Measurements from ENCODE around the gene OTOF. TPM values are rescaled to one million over a fixed set of nuclear protein-coding genes. Genes with fewer than 3 reads are reported as not detected.

The OTOF gene
- total RNA-seq, 5 donors from 2014 or later (not counting 1 experiment from before 2014, with no cell fraction given), result 0.20 to 2.8 (median 0.45) TPM

GRCh38 chr2:26483957-26484565 is 6.1 kb upstream of the OTOF start:
- Histone ChIP-seq H3K9me3 (no peaks in the 10 kb centered on the region), H3K27ac (ENCODE audit: low read length) (no peak overlapping the region), H3K36me3 (ENCODE audit: control insufficient read depth in 2 of 2, extremely low read depth in 1 of 2, insufficient read depth in 1 of 2, low read length in 1 of 2) (no peaks in the 10 kb centered on the region), H3K27me3 (replicated peaks in 1 of 2; ENCODE audit: control insufficient read depth in 2 of 2, extremely low read depth in 1 of 2, insufficient read depth in 2 of 2, low read length in 1 of 2) (peaks cover 0 to 27% of the 10 kb centered on the region in 2 experiments), H3K4me1 (ENCODE audit: control insufficient read depth in 1 of 2, extremely low read depth in 1 of 2, insufficient read depth in 2 of 2, low read length in 2 of 2) (no peaks in the 10 kb centered on the region), H3K4me3 (ENCODE audit: control insufficient read depth in 1 of 2, extremely low read depth in 1 of 2, low read length in 1 of 2) (no peak overlapping the region)
- ChIA-PET CTCF (no interaction called here), POLR2A (no interaction called here)
- ATAC-seq (replicated peaks in 1 of 4) (no peak), DNase-seq (no peak)
- Mint-ChIP-seq H3K27ac (no peak overlapping the region), H3K36me3 (no peaks in the 10 kb centered on the region), H3K27me3 (no peaks in the 10 kb centered on the region), H3K4me1 (no peaks in the 10 kb centered on the region), H3K4me3 (no peak overlapping the region), H3K9me3 (no peaks in the 10 kb centered on the region)
- 91% methylated on average over 6 of the region's 13 CpGs for WGBS (ENCODE audit: insufficient coverage)

- ATAC-seq (replicated peaks in 1 of 4), result no peak
- ChIA-PET POLR2A (no interaction called here), CTCF (no interaction called here)
- WGBS (ENCODE audit: insufficient coverage), result 85% methylated on average over 8 of the region's 11 CpGs
- no peaks in the 10 kb centered on the region for H3K9me3 Mint-ChIP-seq
- H3K27me3 ChIP-seq (replicated peaks in 1 of 2; ENCODE audit: control insufficient read depth in 2 of 2, extremely low read depth in 1 of 2, insufficient read depth in 2 of 2, low read length in 1 of 2), result peaks cover 0 to 25% of the 10 kb centered on the region in 2 experiments
- no peak overlapping the region for H3K27ac ChIP-seq (ENCODE audit: low read length)
- H3K4me1 Mint-ChIP-seq, result no peaks in the 10 kb centered on the region
- H3K27ac Mint-ChIP-seq, result no peak overlapping the region
- no peaks in the 10 kb centered on the region for H3K4me1 ChIP-seq (ENCODE audit: control insufficient read depth in 1 of 2, extremely low read depth in 1 of 2, insufficient read depth in 2 of 2, low read length in 2 of 2)
- no peak overlapping the region for H3K4me3 ChIP-seq (ENCODE audit: control insufficient read depth in 1 of 2, extremely low read depth in 1 of 2, low read length in 1 of 2)
- no peaks in the 10 kb centered on the region for H3K36me3 ChIP-seq (ENCODE audit: control insufficient read depth in 2 of 2, extremely low read depth in 1 of 2, insufficient read depth in 1 of 2, low read length in 1 of 2)
- no peaks in the 10 kb centered on the region for H3K36me3 Mint-ChIP-seq
- DNase-seq, result no peak
- no peak overlapping the region for H3K4me3 Mint-ChIP-seq
- H3K27me3 Mint-ChIP-seq, result no peaks in the 10 kb centered on the region
- H3K9me3 ChIP-seq, result no peaks in the 10 kb centered on the region
These were observed 5.6 kb upstream of the OTOF start for GRCh38 chr2:26483516-26483915.

GRCh38 chr2:26483027-26483326 is 5.1 kb upstream of the OTOF start:
- H3K4me1 Mint-ChIP-seq, result peaks cover 0 to 2% (median 0%) of the 10 kb centered on the region in 3 donors
- Histone ChIP-seq H3K4me1 (ENCODE audit: control insufficient read depth in 1 of 2, extremely low read depth in 1 of 2, insufficient read depth in 2 of 2, low read length in 2 of 2) (peaks cover 0 to 2% of the 10 kb centered on the region in 2 experiments), H3K36me3 (ENCODE audit: control insufficient read depth in 2 of 2, extremely low read depth in 1 of 2, insufficient read depth in 1 of 2, low read length in 1 of 2) (no peaks in the 10 kb centered on the region), H3K27me3 (replicated peaks in 1 of 2; ENCODE audit: control insufficient read depth in 2 of 2, extremely low read depth in 1 of 2, insufficient read depth in 2 of 2, low read length in 1 of 2) (peaks cover 0 to 25% of the 10 kb centered on the region in 2 experiments), H3K9me3 (no peaks in the 10 kb centered on the region), H3K4me3 (ENCODE audit: control insufficient read depth in 1 of 2, extremely low read depth in 1 of 2, low read length in 1 of 2) (no peak overlapping the region), H3K27ac (ENCODE audit: low read length) (no peak overlapping the region)
- H3K27ac Mint-ChIP-seq, result no peak overlapping the region
- H3K27me3 Mint-ChIP-seq, result no peaks in the 10 kb centered on the region
- CTCF ChIA-PET, result no interaction called here
- ATAC-seq (replicated peaks in 1 of 4), result no peak
- H3K9me3 Mint-ChIP-seq, result no peaks in the 10 kb centered on the region
- no peak overlapping the region for H3K4me3 Mint-ChIP-seq
- POLR2A ChIA-PET, result no interaction called here
- no CpG with 5 or more reads among the region's 11 CpGs for WGBS (ENCODE audit: insufficient coverage)
- DNase-seq, result no peak
- H3K36me3 Mint-ChIP-seq, result no peaks in the 10 kb centered on the region

- Histone ChIP-seq H3K36me3 (ENCODE audit: control insufficient read depth in 2 of 2, extremely low read depth in 1 of 2, insufficient read depth in 1 of 2, low read length in 1 of 2) (no peaks in the 10 kb centered on the region), H3K27me3 (replicated peaks in 1 of 2; ENCODE audit: control insufficient read depth in 2 of 2, extremely low read depth in 1 of 2, insufficient read depth in 2 of 2, low read length in 1 of 2) (peaks cover 0 to 23% of the 10 kb centered on the region in 2 experiments), H3K4me1 (ENCODE audit: control insufficient read depth in 1 of 2, extremely low read depth in 1 of 2, insufficient read depth in 2 of 2, low read length in 2 of 2) (peaks cover 0 to 8% of the 10 kb centered on the region in 2 experiments), H3K27ac (ENCODE audit: low read length) (no peak overlapping the region), H3K4me3 (ENCODE audit: control insufficient read depth in 1 of 2, extremely low read depth in 1 of 2, low read length in 1 of 2) (no peak overlapping the region), H3K9me3 (no peaks in the 10 kb centered on the region)
- Mint-ChIP-seq H3K4me1 (peaks cover 4 to 7% (median 4%) of the 10 kb centered on the region in 3 donors), H3K9me3 (no peaks in the 10 kb centered on the region), H3K4me3 (no peak overlapping the region), H3K36me3 (no peaks in the 10 kb centered on the region), H3K27ac (no peak overlapping the region), H3K27me3 (no peaks in the 10 kb centered on the region)
- ATAC-seq (replicated peaks in 1 of 4) (no peak), DNase-seq (no peak)
- ChIA-PET POLR2A (no interaction called here), CTCF (no interaction called here)
- WGBS (ENCODE audit: insufficient coverage), result 94% methylated on average over 26 of the region's 30 CpGs
These were observed 4.5 kb upstream of the OTOF start for GRCh38 chr2:26482211-26483026.

DNA sequence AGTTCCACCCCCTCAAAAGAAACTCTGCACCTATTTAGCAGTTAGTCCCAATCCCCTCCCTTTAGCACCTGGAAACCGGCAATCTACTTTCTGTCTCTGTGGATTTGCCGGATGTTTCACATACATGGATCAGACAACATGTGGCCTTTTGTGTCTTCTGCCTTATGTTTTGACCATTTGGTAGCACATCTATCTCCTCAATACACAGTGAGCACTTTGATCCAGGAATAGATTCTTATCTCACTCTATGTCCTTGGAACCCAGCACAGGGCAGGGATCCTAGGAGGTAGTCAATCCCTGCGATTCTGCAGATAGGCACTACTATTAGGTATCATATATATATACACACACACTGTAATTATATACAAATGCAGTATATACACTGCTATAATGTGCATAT is 3.8 kb upstream of the OTOF start:
- H3K27me3 Mint-ChIP-seq, result no peaks in the 10 kb centered on the region

GRCh38 chr2:26480566-26481423 is 2.9 kb upstream of the OTOF start:
- no peak overlapping the region for H3K4me3 Mint-ChIP-seq
- H3K36me3 ChIP-seq (ENCODE audit: control insufficient read depth in 2 of 2, extremely low read depth in 1 of 2, insufficient read depth in 1 of 2, low read length in 1 of 2), result no peaks in the 10 kb centered on the region
- no peak overlapping the region for H3K27ac Mint-ChIP-seq
- ChIA-PET POLR2A (no interaction called here), CTCF (interaction anchor here in 1 of 2 donors (0.5 kb wide), 1 partner anchor 1570 kb away, joined by 4 read pairs; no protein-coding TSS in a partner anchor)
- no peaks in the 10 kb centered on the region for H3K27me3 Mint-ChIP-seq
- 87% methylated on average over 14 of the region's 18 CpGs for WGBS (ENCODE audit: insufficient coverage)
- H3K4me3 ChIP-seq (ENCODE audit: control insufficient read depth in 1 of 2, extremely low read depth in 1 of 2, low read length in 1 of 2), result no peak overlapping the region
- ATAC-seq (replicated peaks in 1 of 4) (peak in 1 of 4 experiments; percentile 21), DNase-seq (no peak)
- peaks cover 0 to 13% of the 10 kb centered on the region in 2 experiments for H3K4me1 ChIP-seq (ENCODE audit: control insufficient read depth in 1 of 2, extremely low read depth in 1 of 2, insufficient read depth in 2 of 2, low read length in 2 of 2)
- no peak overlapping the region for H3K27ac ChIP-seq (ENCODE audit: low read length)
- H3K36me3 Mint-ChIP-seq, result no peaks in the 10 kb centered on the region
- no peaks in the 10 kb centered on the region for H3K9me3 ChIP-seq
- no peaks in the 10 kb centered on the region for H3K9me3 Mint-ChIP-seq
- H3K4me1 Mint-ChIP-seq, result peaks cover 4 to 8% (median 4%) of the 10 kb centered on the region in 3 donors
- H3K27me3 ChIP-seq (replicated peaks in 1 of 2; ENCODE audit: control insufficient read depth in 2 of 2, extremely low read depth in 1 of 2, insufficient read depth in 2 of 2, low read length in 1 of 2), result peaks cover 0 to 22% of the 10 kb centered on the region in 2 experiments

More for the DNA sequence above, 3.8 kb upstream of the OTOF start:
- no peaks in the 10 kb centered on the region for H3K36me3 Mint-ChIP-seq
- DNase-seq, result no peak
- no peaks in the 10 kb centered on the region for H3K9me3 ChIP-seq
- POLR2A ChIA-PET, result no interaction called here
- H3K4me1 ChIP-seq (ENCODE audit: control insufficient read depth in 1 of 2, extremely low read depth in 1 of 2, insufficient read depth in 2 of 2, low read length in 2 of 2), result peaks cover 0 to 13% of the 10 kb centered on the region in 2 experiments
- no peak overlapping the region for H3K27ac ChIP-seq (ENCODE audit: low read length)
- no peaks in the 10 kb centered on the region for H3K36me3 ChIP-seq (ENCODE audit: control insufficient read depth in 2 of 2, extremely low read depth in 1 of 2, insufficient read depth in 1 of 2, low read length in 1 of 2)
- no peak overlapping the region for H3K4me3 ChIP-seq (ENCODE audit: control insufficient read depth in 1 of 2, extremely low read depth in 1 of 2, low read length in 1 of 2)
- 100% methylated on average over 2 of the region's 3 CpGs for WGBS (ENCODE audit: insufficient coverage)
- peaks cover 4 to 8% (median 4%) of the 10 kb centered on the region in 3 donors for H3K4me1 Mint-ChIP-seq
- CTCF ChIA-PET, result interaction anchor here in 1 of 2 donors (0.5 kb wide), 1 partner anchor 1570 kb away, joined by 4 read pairs; no protein-coding TSS in a partner anchor
- no peak overlapping the region for H3K27ac Mint-ChIP-seq
- H3K9me3 Mint-ChIP-seq, result no peaks in the 10 kb centered on the region
- peaks cover 0 to 23% of the 10 kb centered on the region in 2 experiments for H3K27me3 ChIP-seq (replicated peaks in 1 of 2; ENCODE audit: control insufficient read depth in 2 of 2, extremely low read depth in 1 of 2, insufficient read depth in 2 of 2, low read length in 1 of 2)
- no peak overlapping the region for H3K4me3 Mint-ChIP-seq
- ATAC-seq (replicated peaks in 1 of 4), result no peak

Data from T-cell (primary cell).